Measurements from ENCODE around the gene BAZ1B.
"Not testable (repeated sequence)": the region's sequence is repeated elsewhere in the genome, so short reads cannot be mapped to it uniquely, and the experiment has no call there.

- TF ChIP-seq POU6F1 (CRISPR knock-in tag; IDR thresholded peaks at IDR 0.05; ENCODE audit: borderline replicate concordance, low read depth); ARNTL (CRISPR knock-in tag; IDR thresholded peaks at IDR 0.05; ENCODE audit: borderline replicate concordance, low read depth); ISL1 (CRISPR knock-in tag; IDR thresholded peaks at IDR 0.05); CSRNP3 (CRISPR knock-in tag; IDR thresholded peaks at IDR 0.05); RARB (CRISPR knock-in tag; IDR thresholded peaks at IDR 0.05); CREB5 (CRISPR knock-in tag; IDR thresholded peaks at IDR 0.05; ENCODE audit: low read depth); PATZ1 (CRISPR knock-in tag; IDR thresholded peaks at IDR 0.05; ENCODE audit: borderline replicate concordance); PPARA (CRISPR knock-in tag; IDR thresholded peaks at IDR 0.05; ENCODE audit: borderline replicate concordance); GLIS3 (CRISPR knock-in tag; IDR thresholded peaks at IDR 0.05); ESRRG (CRISPR knock-in tag; IDR thresholded peaks at IDR 0.05); ZFP30 (CRISPR knock-in tag; IDR thresholded peaks at IDR 0.05); ZNF8 (CRISPR knock-in tag; IDR thresholded peaks at IDR 0.05): not testable (repeated sequence)
These were observed 4.0 kb upstream of the BAZ1B start for GRCh38 chr7:73526158-73526494.

Data from SK-N-SH treated with all-trans-retinoic acid at 6 μM for 48 hours (cell line).